HepG2 (cell line): ENCODE measurements around the gene GFER.

ENCODE experiments used
- POLR2AphosphoS5 ChIP-seq: IDR thresholded peaks from 2 replicates; pipeline ENCODE4 v1.6.1; 2012; ENCODE audit warnings: low read depth, low read length
- TF ChIP-seq, protein P1 (sequence below): sonication (generic); formaldehyde crosslinking; IDR thresholded peaks from 2 replicates; pipeline ENCODE4 v1.5.0; 2020; ENCODE audit warnings: mild to moderate bottlenecking, missing genetic modification reagents, moderate library complexity
- TF ChIP-seq, protein P2 (sequence below): sonication (generic); formaldehyde crosslinking; IDR thresholded peaks from 2 replicates; pipeline ENCODE4 v1.4.0; 2020; ENCODE audit warnings: mild to moderate bottlenecking, missing genetic modification reagents, borderline replicate concordance

DNA sequence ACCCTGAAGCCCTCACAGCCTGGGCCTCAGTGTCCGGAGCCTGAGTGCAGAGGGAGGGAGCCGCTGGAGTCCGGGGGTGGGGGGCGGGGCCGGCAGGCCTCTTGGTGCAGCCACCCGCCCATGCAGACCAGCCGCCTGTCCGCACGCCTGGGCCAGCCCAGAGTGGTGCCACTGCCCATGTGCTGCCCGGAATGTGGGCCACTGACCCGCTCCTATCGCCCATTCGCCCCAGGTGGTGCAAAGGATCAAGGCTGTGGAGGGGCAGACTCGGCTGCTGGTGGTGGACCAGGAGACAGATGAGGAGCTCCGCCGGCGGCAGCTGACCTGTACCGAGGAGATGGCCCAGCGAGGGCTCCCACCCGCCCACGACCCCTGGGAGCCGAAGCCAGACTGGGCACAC is 45.4 kb downstream of the GFER start:
- TF ChIP-seq POLR2AphosphoS5 = no peak
- TF ChIP-seq, protein P1, sequence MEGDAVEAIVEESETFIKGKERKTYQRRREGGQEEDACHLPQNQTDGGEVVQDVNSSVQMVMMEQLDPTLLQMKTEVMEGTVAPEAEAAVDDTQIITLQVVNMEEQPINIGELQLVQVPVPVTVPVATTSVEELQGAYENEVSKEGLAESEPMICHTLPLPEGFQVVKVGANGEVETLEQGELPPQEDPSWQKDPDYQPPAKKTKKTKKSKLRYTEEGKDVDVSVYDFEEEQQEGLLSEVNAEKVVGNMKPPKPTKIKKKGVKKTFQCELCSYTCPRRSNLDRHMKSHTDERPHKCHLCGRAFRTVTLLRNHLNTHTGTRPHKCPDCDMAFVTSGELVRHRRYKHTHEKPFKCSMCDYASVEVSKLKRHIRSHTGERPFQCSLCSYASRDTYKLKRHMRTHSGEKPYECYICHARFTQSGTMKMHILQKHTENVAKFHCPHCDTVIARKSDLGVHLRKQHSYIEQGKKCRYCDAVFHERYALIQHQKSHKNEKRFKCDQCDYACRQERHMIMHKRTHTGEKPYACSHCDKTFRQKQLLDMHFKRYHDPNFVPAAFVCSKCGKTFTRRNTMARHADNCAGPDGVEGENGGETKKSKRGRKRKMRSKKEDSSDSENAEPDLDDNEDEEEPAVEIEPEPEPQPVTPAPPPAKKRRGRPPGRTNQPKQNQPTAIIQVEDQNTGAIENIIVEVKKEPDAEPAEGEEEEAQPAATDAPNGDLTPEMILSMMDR = no peak
- TF ChIP-seq, protein P2, sequence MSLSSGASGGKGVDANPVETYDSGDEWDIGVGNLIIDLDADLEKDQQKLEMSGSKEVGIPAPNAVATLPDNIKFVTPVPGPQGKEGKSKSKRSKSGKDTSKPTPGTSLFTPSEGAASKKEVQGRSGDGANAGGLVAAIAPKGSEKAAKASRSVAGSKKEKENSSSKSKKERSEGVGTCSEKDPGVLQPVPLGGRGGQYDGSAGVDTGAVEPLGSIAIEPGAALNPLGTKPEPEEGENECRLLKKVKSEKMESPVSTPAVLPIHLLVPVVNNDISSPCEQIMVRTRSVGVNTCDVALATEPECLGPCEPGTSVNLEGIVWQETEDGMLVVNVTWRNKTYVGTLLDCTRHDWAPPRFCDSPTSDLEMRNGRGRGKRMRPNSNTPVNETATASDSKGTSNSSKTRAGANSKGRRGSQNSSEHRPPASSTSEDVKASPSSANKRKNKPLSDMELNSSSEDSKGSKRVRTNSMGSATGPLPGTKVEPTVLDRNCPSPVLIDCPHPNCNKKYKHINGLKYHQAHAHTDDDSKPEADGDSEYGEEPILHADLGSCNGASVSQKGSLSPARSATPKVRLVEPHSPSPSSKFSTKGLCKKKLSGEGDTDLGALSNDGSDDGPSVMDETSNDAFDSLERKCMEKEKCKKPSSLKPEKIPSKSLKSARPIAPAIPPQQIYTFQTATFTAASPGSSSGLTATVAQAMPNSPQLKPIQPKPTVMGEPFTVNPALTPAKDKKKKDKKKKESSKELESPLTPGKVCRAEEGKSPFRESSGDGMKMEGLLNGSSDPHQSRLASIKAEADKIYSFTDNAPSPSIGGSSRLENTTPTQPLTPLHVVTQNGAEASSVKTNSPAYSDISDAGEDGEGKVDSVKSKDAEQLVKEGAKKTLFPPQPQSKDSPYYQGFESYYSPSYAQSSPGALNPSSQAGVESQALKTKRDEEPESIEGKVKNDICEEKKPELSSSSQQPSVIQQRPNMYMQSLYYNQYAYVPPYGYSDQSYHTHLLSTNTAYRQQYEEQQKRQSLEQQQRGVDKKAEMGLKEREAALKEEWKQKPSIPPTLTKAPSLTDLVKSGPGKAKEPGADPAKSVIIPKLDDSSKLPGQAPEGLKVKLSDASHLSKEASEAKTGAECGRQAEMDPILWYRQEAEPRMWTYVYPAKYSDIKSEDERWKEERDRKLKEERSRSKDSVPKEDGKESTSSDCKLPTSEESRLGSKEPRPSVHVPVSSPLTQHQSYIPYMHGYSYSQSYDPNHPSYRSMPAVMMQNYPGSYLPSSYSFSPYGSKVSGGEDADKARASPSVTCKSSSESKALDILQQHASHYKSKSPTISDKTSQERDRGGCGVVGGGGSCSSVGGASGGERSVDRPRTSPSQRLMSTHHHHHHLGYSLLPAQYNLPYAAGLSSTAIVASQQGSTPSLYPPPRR (CRISPR knock-in tag) = no peak
